WTC11 (cell line): Measurements from ENCODE around the gene TMED4.

Experiments used
- CTCF ChIP-seq: fragments of 200-600 bp; IDR thresholded peaks from 2 replicates; pipeline ENCODE4 v1.8.0; 2022; ENCODE audit warnings: antibody characterized with exemption
- EMX1 ChIP-seq: fragments of 250-450 bp; sonication (Bioruptor Pico); IDR thresholded peaks from 2 replicates; pipeline ENCODE4 v1.8.0; 2021; ENCODE audit warnings: mild to moderate bottlenecking

DNA sequence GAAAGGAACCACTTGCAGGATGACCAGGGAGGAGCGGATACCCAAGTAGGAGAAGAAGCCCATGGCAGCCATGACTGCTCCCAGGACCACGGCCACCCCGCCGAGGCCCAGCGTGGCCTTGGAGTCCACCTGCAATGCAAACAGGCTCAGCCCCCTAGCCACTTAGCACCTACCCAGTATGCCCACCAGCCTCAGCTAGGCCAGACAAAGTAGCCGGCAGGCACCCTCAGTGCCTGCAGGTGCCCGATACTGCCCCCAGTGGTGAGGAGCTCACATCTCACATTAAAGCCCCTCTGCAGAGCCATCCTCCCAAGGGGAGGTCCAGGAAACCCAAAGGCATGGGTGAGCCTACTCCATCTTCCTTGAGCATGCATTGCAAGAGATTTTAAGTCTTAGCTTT, 47.5 kb downstream of the TMED4 start:
- TF ChIP-seq CTCF (peak; percentile 75), EMX1 (CRISPR knock-in tag) (no peak)
